Measurements from ENCODE around the gene CIROP. TPM values are rescaled to one million over a fixed set of nuclear protein-coding genes. Genes with fewer than 3 reads are reported as not detected.
A peak's percentile ranks its signal among the peaks of the same experiment; 100 is the strongest.

The CIROP gene
- polyA plus RNA-seq (2011; rRNA removed) = 0.07 and 0.12 TPM in 2 replicates
- polyA minus RNA-seq (2011; rRNA and poly(A)+ RNA removed) = 0.13 TPM in 1 of 2 replicates, not detected in the other

GRCh38 chr14:23104591-23105347, at the start of gene CIROP:
Gene CIROP (minus strand): TSS chr14:23104989. CDS start chr14:23104920, 69 bp downstream.
- H3K27ac ChIP-seq (ENCODE audit: low read depth, low read length) = no peak within 1 kb of the TSS
- TF ChIP-seq, protein P1, sequence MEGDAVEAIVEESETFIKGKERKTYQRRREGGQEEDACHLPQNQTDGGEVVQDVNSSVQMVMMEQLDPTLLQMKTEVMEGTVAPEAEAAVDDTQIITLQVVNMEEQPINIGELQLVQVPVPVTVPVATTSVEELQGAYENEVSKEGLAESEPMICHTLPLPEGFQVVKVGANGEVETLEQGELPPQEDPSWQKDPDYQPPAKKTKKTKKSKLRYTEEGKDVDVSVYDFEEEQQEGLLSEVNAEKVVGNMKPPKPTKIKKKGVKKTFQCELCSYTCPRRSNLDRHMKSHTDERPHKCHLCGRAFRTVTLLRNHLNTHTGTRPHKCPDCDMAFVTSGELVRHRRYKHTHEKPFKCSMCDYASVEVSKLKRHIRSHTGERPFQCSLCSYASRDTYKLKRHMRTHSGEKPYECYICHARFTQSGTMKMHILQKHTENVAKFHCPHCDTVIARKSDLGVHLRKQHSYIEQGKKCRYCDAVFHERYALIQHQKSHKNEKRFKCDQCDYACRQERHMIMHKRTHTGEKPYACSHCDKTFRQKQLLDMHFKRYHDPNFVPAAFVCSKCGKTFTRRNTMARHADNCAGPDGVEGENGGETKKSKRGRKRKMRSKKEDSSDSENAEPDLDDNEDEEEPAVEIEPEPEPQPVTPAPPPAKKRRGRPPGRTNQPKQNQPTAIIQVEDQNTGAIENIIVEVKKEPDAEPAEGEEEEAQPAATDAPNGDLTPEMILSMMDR (IDR thresholded peaks at IDR 0.05; ENCODE audit: low read depth, low read length) = no peak
- DNase-seq (ENCODE audit: low read depth, low spot score) = no peak
- H3K27me3 ChIP-seq (ENCODE audit: control insufficient read depth, insufficient read depth, low read length) = no peaks in the 10 kb centered on the region
- H3K4me3 ChIP-seq (ENCODE audit: low read depth, low read length) = peak within 1 kb of the TSS; percentile 1; the same call in 1 of the 2 replicates
- POLR2A ChIA-PET = interaction anchor here (0.9 kb wide), 1 partner anchor 10 kb away, joined by 5 read pairs; the partner anchor contains the start of genes ACIN1 and C14orf119
- CTCF ChIA-PET = interaction anchor here (1.3 to 5.6 kb wide), 2 partner anchors 35 to 36 kb away, joined by 3 to 35 read pairs; no protein-coding TSS in a partner anchor
- peaks cover 4% of the 10 kb centered on the region; the same call in 1 of the 2 replicates for H3K9me3 ChIP-seq (ENCODE audit: control insufficient read depth, insufficient read depth, low read length)

DNA sequence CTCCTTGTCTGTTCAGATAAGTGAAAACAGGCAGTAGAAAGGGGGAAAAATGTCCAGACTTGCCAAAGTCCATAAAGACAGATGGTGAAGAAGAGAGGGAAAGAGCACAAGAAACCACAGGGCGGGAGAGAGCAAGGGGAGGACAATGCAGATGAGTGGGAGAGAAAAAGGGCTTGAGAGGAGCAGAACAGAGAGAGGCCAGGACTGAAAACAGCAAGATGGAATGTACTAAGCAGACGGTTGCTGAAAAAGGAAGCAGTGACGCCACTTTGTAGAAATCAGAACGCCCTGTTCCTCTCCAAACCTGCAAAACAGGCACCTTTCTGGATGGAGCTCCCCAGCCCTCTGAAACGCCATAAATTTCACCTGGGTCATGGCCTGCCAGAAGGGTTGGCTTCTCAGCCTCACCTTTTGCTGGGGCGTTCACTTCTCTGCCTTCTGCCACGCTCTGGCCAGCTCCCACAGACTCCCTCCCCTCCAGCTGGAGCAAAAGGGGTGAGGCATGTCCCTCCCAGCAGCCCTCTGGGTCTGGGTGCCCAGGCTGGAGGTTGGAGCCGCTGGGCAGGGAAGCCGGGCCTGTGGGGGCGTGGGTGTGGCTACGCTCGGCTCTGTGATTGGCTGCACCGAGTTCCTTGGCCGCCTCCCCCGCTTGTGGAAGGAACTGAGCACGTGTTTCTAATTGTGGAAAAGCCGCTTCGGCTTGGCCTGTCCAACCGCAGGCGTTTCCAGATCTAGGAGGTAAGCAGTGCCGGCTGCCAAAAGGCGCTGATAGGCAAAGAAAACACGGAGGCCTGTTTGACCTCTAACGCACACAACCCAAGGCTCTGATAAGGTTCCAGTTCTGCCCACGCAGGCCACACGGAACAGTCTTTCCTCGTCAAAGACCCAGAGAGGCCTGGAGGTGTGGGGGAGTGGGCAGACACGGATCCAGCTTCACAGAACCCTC, 49.3 kb upstream of the CIROP start:
- H3K27ac ChIP-seq (ENCODE audit: low read depth, low read length) = peak overlapping the region; percentile 65
- TF ChIP-seq, protein P1 (IDR thresholded peaks at IDR 0.05; ENCODE audit: low read depth, low read length) = no peak
- DNase-seq (ENCODE audit: low read depth, low spot score) = no peak
- POLR2A ChIA-PET = no interaction called here
- no peak overlapping the region for H3K4me3 ChIP-seq (ENCODE audit: low read depth, low read length)
- CTCF ChIA-PET = interaction anchor here (1.3 to 2.4 kb wide), 4 partner anchors 33 to 147 kb away, joined by 5 to 18 read pairs (median 6); no protein-coding TSS in a partner anchor
- no peaks in the 10 kb centered on the region; the same call in 1 of the 2 replicates for H3K9me3 ChIP-seq (ENCODE audit: control insufficient read depth, insufficient read depth, low read length)
- peaks cover 9% of the 10 kb centered on the region for H3K27me3 ChIP-seq (ENCODE audit: control insufficient read depth, insufficient read depth, low read length)

GRCh38 chr14:23151342-23151741, 46.6 kb upstream of the CIROP start:
- ChIA-PET CTCF (interaction anchor here (0.7 to 1.8 kb wide), 4 partner anchors 31 to 83 kb away, joined by 3 to 8 read pairs (median 6); no protein-coding TSS in a partner anchor), POLR2A (interaction anchor here (0.7 kb wide), 1 partner anchor 24 kb away, joined by 5 read pairs; no protein-coding TSS in a partner anchor)
- no peak overlapping the region for H3K27ac ChIP-seq (ENCODE audit: low read depth, low read length)
- H3K4me3 ChIP-seq (ENCODE audit: low read depth, low read length) = no peak overlapping the region
- peaks cover 13% of the 10 kb centered on the region for H3K27me3 ChIP-seq (ENCODE audit: control insufficient read depth, insufficient read depth, low read length)
- TF ChIP-seq, protein P1 (IDR thresholded peaks at IDR 0.05; ENCODE audit: low read depth, low read length) = no peak
- DNase-seq (ENCODE audit: low read depth, low spot score) = no peak
- H3K9me3 ChIP-seq (ENCODE audit: control insufficient read depth, insufficient read depth, low read length) = no peaks in the 10 kb centered on the region; the same call in 1 of the 2 replicates

GRCh38 chr14:23149745-23150144, 45.0 kb upstream of the CIROP start:
- H3K27me3 ChIP-seq (ENCODE audit: control insufficient read depth, insufficient read depth, low read length) = peaks cover 13% of the 10 kb centered on the region
- H3K4me3 ChIP-seq (ENCODE audit: low read depth, low read length) = no peak overlapping the region
- no peak for DNase-seq (ENCODE audit: low read depth, low spot score)
- ChIA-PET POLR2A (no interaction called here), CTCF (interaction anchor here (0.5 to 1.8 kb wide), 3 partner anchors 28 to 145 kb away, joined by 3 to 6 read pairs (median 4); no protein-coding TSS in a partner anchor)
- H3K27ac ChIP-seq (ENCODE audit: low read depth, low read length) = no peak overlapping the region
- no peaks in the 10 kb centered on the region; the same call in 1 of the 2 replicates for H3K9me3 ChIP-seq (ENCODE audit: control insufficient read depth, insufficient read depth, low read length)
- TF ChIP-seq, protein P1 (IDR thresholded peaks at IDR 0.05; ENCODE audit: low read depth, low read length) = no peak

Measured in AG04450 (cell line).